ENCODE results near the gene OPN4.

Gene OPN4

DNA sequence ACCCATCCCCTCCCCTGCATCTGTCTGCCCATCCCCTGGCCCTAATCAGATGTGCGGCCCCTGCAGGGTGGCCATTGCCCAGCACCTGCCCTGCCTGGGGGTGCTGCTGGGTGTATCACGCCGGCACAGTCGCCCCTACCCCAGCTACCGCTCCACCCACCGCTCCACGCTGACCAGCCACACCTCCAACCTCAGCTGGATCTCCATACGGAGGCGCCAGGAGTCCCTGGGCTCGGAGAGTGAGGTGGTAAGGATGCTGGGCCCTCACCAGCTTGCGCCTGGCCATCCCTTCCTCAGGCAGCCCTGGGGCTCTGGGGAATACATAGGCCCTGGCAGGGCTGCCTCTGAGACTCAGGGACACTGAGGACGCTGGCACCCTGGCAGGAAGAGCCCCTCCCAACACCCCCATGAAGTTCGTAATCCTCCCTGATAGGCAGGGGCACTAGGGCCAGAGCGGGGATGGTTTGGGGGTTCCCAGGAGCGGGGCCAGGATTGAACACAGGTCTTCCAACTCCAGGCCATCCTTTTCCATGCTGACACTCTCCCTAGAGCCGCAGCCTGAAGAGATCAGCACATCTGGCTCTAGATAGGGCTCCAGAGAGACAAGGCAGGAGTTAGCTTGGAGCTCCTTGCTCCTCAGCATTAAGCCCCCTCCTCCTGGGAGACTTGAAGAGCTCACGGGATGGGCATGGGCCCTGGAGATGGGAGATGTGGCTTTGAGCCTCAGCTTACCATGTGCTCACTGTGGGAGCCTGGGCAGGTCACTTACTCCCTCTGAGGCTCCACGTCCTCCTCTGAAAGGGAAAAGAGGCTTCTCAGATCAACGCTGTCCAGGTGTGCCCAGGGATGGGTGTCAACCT, 8.1 kb downstream of the OPN4 start:
- no peak for DNase-seq

GRCh38 chr10:86663046-86663345, 8.6 kb downstream of the OPN4 start:
- no peak for DNase-seq

DNA sequence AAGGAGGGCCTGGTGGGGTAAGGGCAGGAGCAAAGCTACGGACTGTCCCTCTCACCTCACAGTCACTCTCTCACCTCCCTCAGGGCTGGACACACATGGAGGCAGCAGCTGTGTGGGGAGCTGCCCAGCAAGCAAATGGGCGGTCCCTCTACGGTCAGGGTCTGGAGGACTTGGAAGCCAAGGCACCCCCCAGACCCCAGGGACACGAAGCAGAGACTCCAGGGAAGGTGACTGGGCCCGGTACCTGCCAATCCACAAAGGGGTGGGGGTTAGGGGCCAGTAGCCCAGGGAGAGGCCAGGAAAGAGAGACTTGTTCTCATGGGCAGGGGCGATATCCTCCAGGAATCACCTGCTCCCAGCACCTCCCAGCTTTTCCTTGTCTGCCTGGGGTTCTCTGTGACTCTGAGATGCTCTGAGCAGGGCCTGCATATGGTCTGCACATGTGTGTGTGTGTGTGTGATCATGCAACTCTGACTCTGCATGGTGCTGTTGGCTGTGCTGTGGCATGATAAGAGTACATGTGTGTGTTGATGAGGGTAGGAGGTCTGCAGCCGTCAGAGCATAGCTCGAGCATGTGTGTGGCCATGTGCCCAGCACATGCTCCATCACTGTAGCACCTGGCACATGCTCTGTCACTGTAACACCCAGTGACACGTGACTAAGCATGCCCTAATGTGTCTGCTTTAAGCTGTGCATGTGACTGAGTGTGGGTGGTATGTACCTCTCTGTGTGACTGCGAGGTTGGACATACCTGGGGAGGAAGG, 9.4 kb downstream of the OPN4 start:
- DNase-seq, result no peak

DNA sequence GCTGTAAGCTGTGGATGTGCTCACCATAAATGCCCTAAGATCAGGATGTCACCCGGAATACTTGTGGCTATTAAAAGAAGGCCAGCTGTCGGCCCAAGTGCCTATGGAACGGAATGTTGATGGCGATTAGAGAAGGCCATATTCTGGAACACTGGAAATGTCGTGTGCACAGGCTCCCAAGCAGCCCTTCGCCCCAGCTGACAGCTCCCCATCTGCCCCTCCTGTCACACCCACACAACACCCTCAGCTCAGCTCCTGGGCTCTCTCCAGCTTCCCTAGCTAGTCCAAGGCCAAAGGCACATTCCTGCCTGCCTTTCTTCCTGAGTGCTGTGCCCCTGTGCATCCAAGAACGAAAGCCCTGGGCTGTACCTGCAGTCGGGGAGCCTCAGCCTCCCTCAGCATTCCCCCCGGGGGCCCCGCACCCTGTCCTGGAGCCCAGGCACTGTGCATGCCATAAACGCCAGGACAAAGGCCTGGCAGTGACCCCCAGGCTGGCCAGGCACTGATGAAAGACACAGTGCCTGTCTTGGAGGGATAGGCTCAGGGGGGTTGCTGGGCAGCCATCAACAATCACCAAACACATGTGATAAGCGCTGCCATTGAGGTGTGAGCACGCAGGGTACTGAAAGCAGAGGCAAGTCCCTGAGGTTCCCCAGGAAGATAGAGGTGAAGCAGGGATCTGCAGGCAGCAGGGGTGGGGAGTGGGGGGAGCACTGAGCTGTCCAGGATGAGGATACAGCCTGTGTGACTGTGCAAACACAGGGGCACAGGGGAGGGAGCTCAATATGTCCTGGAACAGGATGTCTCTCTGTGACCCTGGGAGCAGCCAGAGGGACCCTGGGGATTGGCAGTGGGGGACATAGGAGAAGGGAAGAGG, 10.2 kb downstream of the OPN4 start:
- DNase-seq, result no peak

DNA sequence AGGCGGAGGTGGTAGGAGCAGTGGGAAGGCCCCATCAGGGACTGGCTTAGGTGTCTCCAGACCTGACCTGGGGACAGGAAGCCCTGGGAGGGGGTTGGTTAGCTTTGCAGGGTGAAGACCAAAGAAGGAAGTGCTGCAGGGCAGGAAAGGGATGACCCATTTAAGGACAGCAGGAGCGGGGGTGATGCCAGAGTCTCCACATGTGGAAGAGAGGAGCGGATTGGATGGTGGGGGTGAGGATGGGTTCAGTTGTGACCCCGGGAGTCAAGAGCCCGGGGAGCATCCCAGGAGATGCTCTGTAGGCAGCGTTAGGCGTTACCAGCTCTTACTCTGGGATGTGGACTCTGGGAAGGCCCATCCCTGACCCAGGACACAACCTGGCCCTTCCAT, 10.9 kb downstream of the OPN4 start:
- DNase-seq, result no peak

GRCh38 chr10:86665868-86666267, 11.5 kb downstream of the OPN4 start:
- no peak for DNase-seq

- no peak for DNase-seq
Measured at GRCh38 chr10:86666538-86666937, 12.2 kb downstream of the OPN4 start.

DNA sequence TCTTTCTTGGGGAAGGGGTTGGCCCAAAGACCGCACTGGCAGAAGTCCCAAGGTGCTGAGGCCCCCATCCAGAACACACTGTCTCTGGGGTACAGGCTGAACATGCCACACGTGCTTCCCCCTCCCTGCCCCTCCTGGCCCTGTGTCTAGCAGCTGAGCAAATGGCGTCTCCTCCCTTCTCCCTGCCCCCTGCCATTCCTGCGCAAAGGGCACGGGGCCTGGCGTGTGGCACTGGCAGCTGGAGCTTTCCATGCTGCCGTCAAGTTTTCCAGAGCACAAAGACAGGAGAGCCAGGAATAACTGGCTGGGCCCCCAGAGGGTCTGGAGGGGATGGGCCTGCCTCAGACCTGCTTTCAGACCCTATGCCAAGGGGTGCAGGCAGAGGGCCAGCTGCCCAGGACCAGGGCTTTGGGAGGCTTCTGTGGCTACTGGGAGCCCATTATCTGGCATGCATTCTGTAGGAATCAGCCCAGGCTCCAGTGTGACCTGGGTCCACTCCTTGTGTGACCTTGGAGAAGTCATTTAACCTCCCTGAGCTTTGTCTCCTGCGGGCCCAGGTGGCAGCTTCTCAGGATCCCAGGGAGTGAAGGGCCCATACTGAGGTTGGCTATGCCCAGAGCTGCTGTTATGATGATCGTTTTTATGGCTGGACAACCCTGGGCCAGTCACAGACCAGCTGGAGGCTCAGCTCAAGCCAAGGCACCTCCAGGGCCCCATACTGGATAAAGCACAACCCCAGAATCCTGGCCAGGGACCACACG, 13.3 kb downstream of the OPN4 start:
- no peak for DNase-seq

- no peak for DNase-seq
Measured at GRCh38 chr10:86668297-86669165, 14.2 kb downstream of the OPN4 start, which contains the start of gene LDB3. LDB3 (plus strand) TSS chr10:86668511; CDS start chr10:86668692, 181 bp downstream.

DNA sequence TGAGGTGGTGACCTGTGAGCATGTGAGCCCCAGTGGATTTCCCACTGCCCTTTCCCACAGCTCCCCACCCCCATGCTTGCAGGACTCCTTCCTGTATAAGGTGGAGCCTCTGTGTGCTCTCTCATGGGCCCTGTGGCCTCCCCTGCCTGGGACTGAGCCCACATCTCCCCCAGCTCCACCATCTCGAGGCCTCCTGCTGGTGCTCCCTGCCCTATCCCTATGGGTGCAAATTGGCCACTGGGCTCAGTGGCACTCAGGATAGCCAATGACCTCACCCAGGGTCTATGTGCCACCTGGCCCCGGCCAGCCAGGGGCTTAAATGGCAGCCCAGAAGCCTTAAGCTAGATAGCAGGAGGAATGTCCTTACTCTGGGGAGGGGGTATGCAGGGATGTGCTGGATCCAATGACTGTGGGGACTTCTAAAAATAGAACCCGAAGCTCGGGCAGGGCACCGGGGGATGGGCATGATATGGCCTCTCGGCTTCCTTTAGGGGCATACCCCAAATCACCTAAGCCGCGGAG, 16.0 kb downstream of the OPN4 start:
- DNase-seq, result no peak

DNA sequence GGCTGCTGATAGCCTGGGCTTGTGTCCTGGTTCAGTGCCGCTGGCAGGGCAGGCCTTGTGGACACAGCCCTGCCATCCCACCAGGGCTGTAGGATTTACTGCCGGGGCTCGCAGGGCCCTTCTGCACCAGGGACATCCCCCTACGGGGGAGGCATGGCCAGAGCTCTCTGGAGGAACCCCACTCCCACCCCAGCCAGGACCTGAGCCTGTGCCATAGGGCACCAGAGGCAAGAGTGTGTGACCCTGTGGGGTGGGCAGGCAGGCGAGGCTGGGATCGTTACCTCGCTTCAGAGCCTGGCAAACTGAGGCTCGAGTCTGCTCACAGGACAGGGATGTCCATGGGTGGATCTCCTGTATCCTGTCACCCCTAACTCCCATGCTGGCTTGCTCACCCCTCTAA, 16.5 kb downstream of the OPN4 start:
- no peak for DNase-seq

GRCh38 chr10:86671419-86671818, 17.1 kb downstream of the OPN4 start:
- no peak for DNase-seq

GRCh38 chr10:86671985-86672710, 17.8 kb downstream of the OPN4 start:
- DNase-seq, result no peak

DNA sequence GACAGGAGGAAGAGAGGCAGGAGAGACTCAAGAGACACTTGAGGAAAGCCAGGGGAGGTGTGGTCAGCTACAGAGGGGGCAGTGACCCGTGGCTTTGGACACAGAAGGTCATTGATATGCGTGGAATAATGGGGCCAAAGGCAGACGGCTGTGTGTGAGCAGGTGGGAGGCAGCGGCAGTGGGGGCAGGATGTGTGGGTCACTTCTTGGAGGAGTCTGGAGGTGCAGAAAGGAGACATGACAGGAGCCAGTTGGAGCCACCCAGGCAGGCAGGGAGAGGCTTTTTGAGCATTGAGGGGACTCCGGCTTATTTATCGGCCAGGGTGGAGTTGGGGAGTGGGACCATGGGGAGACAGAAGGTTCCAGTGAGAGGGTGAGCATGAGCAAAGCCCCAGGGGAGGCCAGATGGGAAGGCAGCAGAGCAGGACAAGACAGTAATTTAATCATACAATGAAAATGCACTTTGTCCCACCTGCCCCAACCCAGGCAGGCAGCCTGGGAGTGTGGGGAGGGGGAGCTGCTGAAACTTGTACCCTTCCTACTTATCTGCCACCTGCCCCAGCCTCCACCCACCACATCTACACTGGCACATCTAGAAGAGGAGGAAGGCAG, 19.0 kb downstream of the OPN4 start:
- no peak for DNase-seq

DNA sequence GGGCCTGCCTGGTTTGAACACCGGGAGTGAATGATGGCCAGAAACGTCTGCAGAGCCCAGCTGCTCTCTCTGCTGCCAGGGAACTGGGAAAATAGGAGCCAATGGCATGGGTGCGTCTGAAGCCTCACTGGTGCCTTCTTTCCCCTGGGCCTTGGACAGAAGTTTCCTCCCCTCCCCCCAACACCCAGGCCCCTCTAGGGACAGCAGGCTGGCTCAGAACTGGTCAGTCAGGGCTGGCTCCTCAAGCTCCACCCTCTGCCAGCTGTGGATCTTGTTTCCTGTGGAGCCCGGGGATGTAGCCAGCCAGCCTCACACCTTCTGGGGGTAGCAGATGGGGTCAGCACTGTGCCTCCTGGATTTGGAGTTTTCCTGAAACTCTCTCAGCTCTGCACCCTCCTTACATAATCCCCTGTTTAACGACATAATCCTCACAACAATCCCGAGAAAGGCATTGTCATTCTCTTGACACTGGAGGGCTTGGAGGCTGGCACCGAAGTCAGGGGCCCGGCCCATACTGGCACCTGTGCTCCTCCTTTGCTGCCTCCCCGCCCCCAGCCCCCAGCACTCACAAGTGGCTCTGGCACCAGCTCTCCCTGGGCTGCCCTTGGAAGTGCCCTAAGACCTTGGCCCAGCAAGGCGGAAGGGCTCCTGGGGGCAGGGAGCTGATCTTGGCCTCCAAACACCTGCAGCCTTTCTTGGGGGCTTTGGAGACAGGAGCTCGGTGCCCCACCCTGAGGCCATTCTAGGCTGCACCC, 19.7 kb downstream of the OPN4 start:
- no peak for DNase-seq

- DNase-seq, result no peak
Measured at GRCh38 chr10:86674912-86675311, 20.6 kb downstream of the OPN4 start.

DNA sequence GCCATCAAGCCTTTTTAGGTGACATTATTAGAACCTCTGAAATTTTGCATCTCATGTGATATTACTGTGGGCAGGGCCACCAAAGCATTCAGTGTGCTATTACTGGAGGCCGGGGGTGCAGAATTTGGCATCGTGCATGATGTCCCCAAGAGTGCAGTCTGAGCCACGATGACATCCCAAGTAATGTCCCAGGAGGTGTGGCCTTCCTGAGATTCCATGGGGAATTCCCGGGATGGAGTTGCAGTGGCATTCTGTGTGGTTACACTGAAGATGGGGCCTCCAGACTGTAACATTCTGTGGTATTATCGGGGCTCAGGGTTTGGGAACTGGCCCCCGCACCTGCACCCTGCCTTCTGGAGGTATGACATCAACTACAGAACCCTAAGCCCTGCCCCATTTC, 23.0 kb downstream of the OPN4 start:
- no peak for DNase-seq

- DNase-seq, result no peak
Measured at GRCh38 chr10:86678999-86679792, 24.8 kb downstream of the OPN4 start.
